Lower lobe of right lung (tissue), 2 donors: Measurements from ENCODE around the gene ATG14. TPM values are rescaled to one million over a fixed set of nuclear protein-coding genes. Genes with fewer than 3 reads are reported as not detected.
"Not testable (repeated sequence)": the region's sequence is repeated elsewhere in the genome, so short reads cannot be mapped to it uniquely, and the experiment has no call there.

Experiments
- ATAC-seq, 2 donors: fragments of 200-7000 bp; cut with Tn5 transposase; one replicate each; pipeline ENCODE4 v1.9.1; 2020 to 2022; ENCODE audit warnings: mild to moderate bottlenecking in 2 of 2, moderate library complexity in 2 of 2
- DNase-seq: peaks from one replicate; pipeline ENCODE4 v3.0.0-alpha.2; 2020
- H3K27ac ChIP-seq: fragments of 200-600 bp; one replicate; pipeline ENCODE4 v1.8.0; 2022
- H3K27me3 ChIP-seq: fragments of 200-600 bp; one replicate; pipeline ENCODE4 v1.8.0; 2022; ENCODE audit warnings: low read depth
- H3K36me3 ChIP-seq: fragments of 200-600 bp; one replicate; pipeline ENCODE4 v1.8.0; 2022; ENCODE audit warnings: mild to moderate bottlenecking
- H3K4me1 ChIP-seq: fragments of 200-600 bp; one replicate; pipeline ENCODE4 v1.8.0; 2022
- H3K4me3 ChIP-seq: fragments of 200-600 bp; one replicate; pipeline ENCODE4 v1.8.0; 2022; ENCODE audit warnings: mild to moderate bottlenecking
- H3K9me3 ChIP-seq: fragments of 200-600 bp; one replicate; pipeline ENCODE4 v1.8.0; 2022
- CTCF ChIP-seq: fragments of 200-600 bp; IDR thresholded peaks from one replicate; pipeline ENCODE4 v1.8.0; 2022; ENCODE audit warnings: antibody characterized with exemption, mild to moderate bottlenecking
- intact Hi-C: fragments of 100-400 bp; cut with DNase I; formaldehyde crosslinking; loops from one replicate; pipeline ENCODE4 v1.11.0; 2022
- total RNA-seq: library from RNA; stranded (reverse); fragmentation: NEBNext Ultra II Directional; extraction: Animal tissue kit (Norgen Biotek cat#: 25700); gene quantifications from one replicate; pipeline ENCODE4 v1.2.1, GENCODE V29; 2021
- donor health status: DM: no; HTN: yes; CAD: no; lungs with severe emphysema.

ATG14 gene
- total RNA-seq, 1 donor from 2014 or later = 9.8 TPM

DNA sequence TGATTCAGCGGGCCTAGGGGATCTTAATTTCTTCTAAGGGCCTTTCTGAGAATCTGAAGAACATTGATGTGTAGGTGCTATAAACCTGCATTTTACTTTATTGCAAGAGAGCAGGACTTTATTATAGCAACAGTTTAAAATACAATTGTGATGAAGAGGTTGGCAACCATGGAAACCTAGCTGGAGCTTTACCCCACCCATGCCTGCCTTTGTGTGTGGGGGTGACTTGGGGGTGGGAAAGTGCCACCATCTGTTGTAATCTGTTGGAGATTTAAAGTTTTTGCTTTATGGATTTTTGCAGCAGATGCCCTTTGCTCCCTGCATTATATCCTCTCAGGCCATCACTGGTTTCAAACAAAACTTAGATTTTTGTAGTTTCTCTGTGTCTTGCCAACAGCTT is 64.6 kb downstream of the ATG14 start:
- Histone ChIP-seq H3K9me3 (no peaks in the 10 kb centered on the region), H3K27ac (no peak overlapping the region), H3K27me3 (no peaks in the 10 kb centered on the region), H3K4me3 (no peak overlapping the region), H3K4me1 (peaks cover 6% of the 10 kb centered on the region), H3K36me3 (peaks cover 20% of the 10 kb centered on the region)
- intact Hi-C loops = no loop called here
- ATAC-seq = no peak
- no peak for TF ChIP-seq CTCF
- DNase-seq = no peak

GRCh38 chr14:55344582-55345163 is 67.0 kb downstream of the ATG14 start:
- H3K4me1 ChIP-seq, H3K9me3 ChIP-seq, H3K36me3 ChIP-seq, DNase-seq, H3K27ac ChIP-seq, H3K4me3 ChIP-seq, H3K27me3 ChIP-seq, intact Hi-C loops: not testable (repeated sequence)
- peak in 1 of 2 donors; percentile 38 for ATAC-seq

DNA sequence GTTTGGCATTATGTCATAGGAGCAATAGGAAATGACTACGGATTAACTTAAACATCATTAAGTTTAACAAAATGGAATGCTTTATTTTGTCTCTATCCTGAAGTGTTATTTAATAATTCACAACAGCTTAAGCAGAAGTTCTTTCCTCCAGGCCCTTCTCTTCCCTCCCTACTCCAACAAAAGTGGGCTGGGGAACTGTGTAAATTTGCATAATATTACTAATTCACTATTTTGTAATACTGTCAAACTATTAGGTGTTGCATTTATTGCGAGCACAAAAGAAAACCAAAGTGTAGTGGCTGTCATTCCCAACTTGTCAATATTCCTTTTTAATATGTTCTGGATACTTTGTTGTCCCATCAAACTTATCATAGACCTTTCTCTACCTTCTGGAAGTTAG is 69.8 kb downstream of the ATG14 start:
- H3K4me1 ChIP-seq = peaks cover 14% of the 10 kb centered on the region
- intact Hi-C loops = no loop called here
- H3K9me3 ChIP-seq = no peaks in the 10 kb centered on the region
- no peak for ATAC-seq
- H3K4me3 ChIP-seq = no peak overlapping the region
- DNase-seq = no peak
- H3K36me3 ChIP-seq = no peaks in the 10 kb centered on the region
- no peak overlapping the region for H3K27ac ChIP-seq
- no peaks in the 10 kb centered on the region for H3K27me3 ChIP-seq
- TF ChIP-seq CTCF = no peak

DNA sequence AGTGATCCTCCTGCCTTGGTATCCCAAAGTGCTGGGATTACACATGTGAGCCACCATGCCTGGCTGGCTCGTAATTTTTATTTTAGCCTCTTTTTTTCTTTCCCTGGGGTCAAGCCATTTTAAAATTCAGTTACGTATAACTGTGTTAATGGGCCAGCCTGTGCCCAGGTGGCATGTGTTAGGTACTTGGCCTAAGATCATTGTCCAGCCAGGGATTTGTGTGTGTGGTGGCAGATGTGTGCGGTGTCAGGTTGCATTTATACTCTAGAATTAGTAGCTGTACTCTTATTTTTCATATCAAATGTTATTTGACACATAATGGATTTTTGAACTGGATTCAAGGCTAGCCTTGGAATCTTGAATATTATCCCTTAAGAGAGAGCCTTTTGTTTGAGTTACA is 71.1 kb downstream of the ATG14 start:
- Histone ChIP-seq H3K27ac (no peak overlapping the region), H3K36me3 (no peaks in the 10 kb centered on the region), H3K27me3 (no peaks in the 10 kb centered on the region), H3K9me3 (no peaks in the 10 kb centered on the region), H3K4me3 (no peak overlapping the region), H3K4me1 (peaks cover 22% of the 10 kb centered on the region)
- TF ChIP-seq CTCF = no peak
- intact Hi-C loops = no loop called here
- DNase-seq = no peak
- no peak for ATAC-seq

DNA sequence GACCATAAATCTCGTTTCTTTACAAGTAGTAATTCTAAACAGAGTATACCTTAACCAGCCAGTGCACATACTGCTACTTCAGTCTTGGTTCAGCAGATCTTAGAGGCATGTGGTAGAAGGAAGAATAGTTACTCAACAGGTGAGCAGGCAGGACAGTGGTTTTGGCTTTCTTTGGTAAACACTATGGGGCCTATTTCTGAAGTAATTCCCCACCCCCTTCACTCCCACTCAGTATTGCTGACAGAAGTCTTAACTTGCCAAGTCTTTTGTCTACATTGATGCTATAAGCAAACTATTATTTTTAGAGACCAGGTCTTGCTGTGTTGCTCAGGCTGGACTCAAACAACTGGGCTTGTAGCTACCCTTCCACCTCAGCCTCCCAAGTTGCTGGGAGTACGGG is 71.9 kb downstream of the ATG14 start:
- Histone ChIP-seq H3K9me3 (no peaks in the 10 kb centered on the region), H3K27me3 (no peaks in the 10 kb centered on the region), H3K4me3 (no peak overlapping the region), H3K27ac (no peak overlapping the region), H3K36me3 (no peaks in the 10 kb centered on the region), H3K4me1 (peaks cover 26% of the 10 kb centered on the region)
- peak in 1 of 2 donors; percentile 27 for ATAC-seq
- intact Hi-C loops = no loop called here
- DNase-seq = no peak
- TF ChIP-seq CTCF = no peak

- intact Hi-C loops = no loop called here
- no peak overlapping the region for H3K4me3 ChIP-seq
- H3K4me1 ChIP-seq = peaks cover 52% of the 10 kb centered on the region
- H3K9me3 ChIP-seq = no peaks in the 10 kb centered on the region
- no peaks in the 10 kb centered on the region for H3K36me3 ChIP-seq
- TF ChIP-seq CTCF = no peak
- H3K27me3 ChIP-seq = no peaks in the 10 kb centered on the region
- ATAC-seq = no peak
- no peak overlapping the region for H3K27ac ChIP-seq
- DNase-seq = no peak
Observed at GRCh38 chr14:55336691-55337090, 74.9 kb downstream of the ATG14 start.
